SW 1271 (cell line): ENCODE results near the gene APPL2.

Experiments
- DNase-seq, 2 experiments: peaks; one replicate each; lab custom pipeline; 2025; lab: John Stamatoyannopoulos, UW

APPL2 gene

GRCh38 chr12:105223352-105223845 lies 12.6 kb downstream of the APPL2 start:
- DNase-seq: no peak

- DNase-seq: no peak
These were observed 13.1 kb downstream of the APPL2 start for GRCh38 chr12:105222726-105223351.

- DNase-seq: no peak
These were observed 13.7 kb downstream of the APPL2 start for GRCh38 chr12:105222284-105222655.

- no peak for DNase-seq
These were observed 14.2 kb downstream of the APPL2 start for GRCh38 chr12:105221583-105222283.

GRCh38 chr12:105220929-105221290 lies 15.1 kb downstream of the APPL2 start:
- DNase-seq: no peak

GRCh38 chr12:105220150-105220928 lies 15.6 kb downstream of the APPL2 start:
- DNase-seq: no peak

GRCh38 chr12:105219261-105220028 lies 16.5 kb downstream of the APPL2 start:
- no peak for DNase-seq

DNA sequence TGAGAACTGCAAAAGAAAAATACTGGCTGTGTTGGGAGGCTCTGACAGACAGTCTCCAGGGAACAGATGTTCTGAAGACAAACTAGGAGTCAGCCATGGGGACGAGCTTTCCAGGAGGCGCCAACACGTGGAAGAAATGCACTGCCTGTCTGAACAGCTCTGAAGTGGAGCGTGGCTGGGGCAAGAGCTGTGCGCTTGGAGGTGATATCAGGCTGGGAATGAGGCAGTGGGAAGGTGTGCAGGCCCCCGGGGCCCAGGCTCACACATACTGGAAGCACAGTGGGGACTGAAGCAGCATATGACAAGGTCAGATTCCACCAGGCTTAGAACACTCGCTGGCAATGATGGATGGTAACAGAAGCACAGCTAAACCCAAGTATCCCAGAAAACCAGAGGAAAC lies 17.5 kb downstream of the APPL2 start:
- no peak for DNase-seq

DNA sequence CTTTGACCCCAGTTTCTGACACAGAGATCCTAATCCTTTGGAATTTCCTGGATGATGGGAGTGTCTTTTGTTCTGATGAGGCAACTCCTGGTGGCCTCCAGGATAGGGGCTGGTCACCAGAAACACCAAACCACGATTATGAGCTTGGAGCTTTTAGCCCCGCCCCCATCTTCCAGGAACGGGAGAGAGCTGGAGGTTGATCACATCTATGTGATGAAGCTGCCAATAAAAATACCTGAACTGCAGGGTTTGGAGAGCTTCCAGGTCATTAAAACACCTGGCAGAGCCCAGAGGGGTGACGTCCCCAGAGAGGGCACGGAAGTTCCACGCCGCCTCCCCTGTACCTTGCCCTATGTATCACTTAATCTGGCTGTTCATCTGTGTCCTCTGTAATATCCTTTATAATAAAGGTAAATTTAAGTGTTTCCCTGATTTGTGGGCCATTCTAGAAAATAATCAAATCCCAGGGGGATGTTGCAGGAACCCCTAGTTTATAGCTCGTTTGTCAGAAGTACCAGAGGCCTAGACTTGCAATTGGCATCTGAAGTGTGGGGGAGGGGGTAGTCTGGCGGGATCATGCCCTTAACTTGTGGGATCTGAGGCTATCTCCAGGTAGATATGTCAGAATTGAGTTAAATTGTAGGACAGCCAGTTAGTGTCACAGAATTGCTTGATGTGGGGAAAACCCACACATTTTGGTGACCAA lies 21.2 kb downstream of the APPL2 start:
- DNase-seq: no peak

- DNase-seq: no peak
These were observed 21.8 kb downstream of the APPL2 start for GRCh38 chr12:105214148-105214547.

- no peak for DNase-seq
These were observed 23.5 kb downstream of the APPL2 start for GRCh38 chr12:105212438-105212837.

DNA sequence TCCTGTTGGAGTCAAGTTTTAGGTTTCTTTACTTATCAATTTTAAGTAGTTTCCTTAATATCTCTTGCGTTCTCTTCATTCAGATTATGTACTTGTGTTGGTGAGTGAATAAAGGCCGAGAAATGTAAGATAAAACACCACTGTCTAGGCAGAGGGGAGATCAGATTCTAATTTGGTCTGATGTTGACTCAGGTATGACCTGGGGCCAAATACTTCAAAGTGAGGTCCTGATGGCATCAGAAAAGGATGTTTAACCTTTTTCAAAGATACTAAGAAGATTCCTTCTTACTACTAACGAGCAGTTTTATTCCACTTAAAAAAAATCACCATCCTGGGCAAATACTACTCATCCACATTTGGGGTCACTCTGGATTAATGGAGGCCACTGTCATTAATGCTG lies 26.9 kb downstream of the APPL2 start:
- no peak for DNase-seq

DNA sequence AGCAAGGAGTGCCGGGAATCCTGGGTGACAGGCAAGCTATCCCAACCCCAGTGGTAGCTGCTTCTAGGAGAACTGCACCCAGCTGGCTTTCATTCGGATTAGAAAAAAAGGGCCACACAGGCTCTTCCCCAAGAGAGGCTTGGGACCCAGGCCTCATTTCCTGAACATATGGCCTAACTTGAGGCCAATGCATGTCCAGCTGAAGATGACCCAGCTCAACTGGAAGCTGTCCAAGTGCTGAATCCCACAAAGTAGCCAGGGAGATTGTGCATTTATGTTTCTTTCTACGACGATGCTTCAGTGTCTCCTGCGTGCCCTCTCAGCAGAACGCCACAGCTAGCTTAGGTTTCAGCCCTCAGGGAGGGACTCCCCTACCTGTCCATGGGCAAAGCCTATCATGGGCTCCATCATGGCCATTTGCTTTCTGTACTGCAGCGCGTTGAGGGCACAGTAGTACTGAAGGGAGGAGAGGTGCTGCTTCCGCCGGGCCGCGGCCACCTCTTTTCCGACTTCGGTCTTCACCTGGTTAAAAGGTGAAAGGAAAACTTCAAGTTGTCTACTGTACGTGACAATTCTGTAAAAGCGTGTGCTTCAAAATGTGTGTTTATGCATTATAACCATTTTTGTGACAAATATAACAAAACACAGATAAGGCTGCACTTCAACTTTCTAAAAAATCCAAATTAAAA lies 29.1 kb downstream of the APPL2 start:
- DNase-seq: no peak

DNA sequence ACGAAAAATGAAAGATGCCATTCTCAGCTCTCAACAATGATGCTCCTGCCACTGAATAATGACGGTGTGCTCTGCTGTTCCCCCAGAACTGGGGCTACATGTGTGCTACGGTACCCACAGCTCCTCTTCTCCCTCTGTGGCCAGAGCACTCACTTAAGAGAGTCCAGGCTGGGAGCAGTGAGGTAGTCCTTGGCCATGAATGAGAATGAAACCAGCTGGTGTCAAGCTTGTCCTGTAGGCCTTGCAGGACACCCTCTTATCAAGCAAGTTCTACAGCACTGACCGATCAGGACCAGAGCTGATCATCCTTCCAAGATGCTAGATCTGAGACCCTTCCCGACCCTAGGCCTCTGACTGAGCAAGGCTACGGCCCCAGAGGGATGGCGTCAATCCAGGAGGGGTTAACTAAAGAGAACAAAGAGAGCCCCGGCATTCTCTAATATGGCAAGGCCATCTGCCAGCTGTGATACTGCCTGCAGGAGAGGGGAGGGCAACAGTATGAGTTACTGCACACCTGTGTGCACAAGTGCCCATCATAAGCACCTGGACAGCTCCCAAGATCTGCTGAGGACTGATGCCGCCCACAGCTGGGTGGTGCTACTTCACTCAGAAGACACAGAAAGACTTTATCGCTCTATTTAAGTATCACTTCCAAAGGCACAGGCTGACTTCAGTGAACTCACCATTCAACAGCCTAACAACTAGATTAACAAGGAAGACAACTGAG lies 30.5 kb downstream of the APPL2 start:
- DNase-seq: no peak

GRCh38 chr12:105204916-105205315 lies 31.1 kb downstream of the APPL2 start:
- no peak for DNase-seq

DNA sequence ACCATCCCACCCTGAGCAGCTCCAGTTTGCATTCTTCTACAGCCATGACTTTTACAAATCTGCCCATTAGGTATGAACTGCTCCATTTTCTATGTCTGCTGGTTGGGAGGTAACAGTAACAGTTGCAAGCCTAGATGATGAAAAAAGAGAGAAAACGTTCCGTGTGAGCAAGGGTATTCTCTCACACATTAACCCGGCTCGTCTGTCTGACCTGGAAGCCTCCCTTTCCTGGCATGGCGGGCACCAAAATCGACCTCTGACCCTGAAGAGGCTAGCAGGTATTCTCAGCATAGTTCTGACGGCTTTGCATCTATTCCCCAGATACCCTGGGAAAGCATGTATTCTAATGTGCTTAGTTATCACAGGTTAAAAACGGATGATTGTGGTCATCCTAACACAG lies 31.8 kb downstream of the APPL2 start:
- DNase-seq: no peak

DNA sequence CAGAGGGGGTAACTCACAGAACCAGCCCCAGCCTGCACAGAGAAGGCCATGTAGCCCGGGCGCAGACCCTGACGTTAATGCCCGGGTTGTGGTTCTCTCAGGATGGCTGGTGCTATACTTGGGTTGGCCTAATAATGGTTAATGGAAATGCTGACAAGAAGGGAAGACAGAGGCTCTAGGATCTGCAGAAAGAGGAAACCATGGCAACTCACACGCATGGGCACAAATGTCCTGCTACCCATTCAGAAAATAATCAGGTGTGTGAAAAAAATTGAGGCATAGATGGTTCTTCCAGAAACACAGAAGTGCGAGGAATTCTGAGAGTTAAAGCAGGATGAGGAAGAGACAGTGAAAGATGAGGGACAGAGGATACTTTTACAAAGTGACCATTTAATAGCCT lies 33.8 kb downstream of the APPL2 start:
- DNase-seq: no peak

GRCh38 chr12:105201299-105201698 lies 34.7 kb downstream of the APPL2 start:
- no peak for DNase-seq

GRCh38 chr12:105200385-105200784 lies 35.6 kb downstream of the APPL2 start:
- no peak for DNase-seq

DNA sequence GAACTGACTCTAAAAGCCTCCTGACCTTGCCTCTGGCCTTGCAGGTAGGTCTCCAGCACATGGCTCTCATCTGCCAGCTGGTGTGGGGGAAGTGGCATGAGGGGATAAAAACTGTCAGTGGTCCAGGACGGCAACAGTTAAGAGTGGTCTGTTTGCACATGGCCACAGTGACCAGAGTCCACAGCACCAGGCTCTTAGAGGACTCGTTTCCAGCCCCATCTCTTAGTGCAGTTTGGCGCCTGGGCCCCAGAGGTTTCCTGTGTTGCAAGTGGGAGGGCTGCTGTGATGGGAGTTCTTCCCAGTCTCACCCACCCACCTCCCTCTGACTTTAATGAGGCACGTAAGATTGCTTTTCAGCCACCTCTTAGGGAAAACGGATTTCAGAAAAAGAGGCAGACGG lies 37.0 kb downstream of the APPL2 start:
- no peak for DNase-seq
